ENCODE measurements around the gene SRRT.

The SRRT gene

GRCh38 chr7:100895956-100896731 is 21.2 kb downstream of the SRRT start:
- no peak for DNase-seq (ENCODE audit: low read depth in 2 of 2)

GRCh38 chr7:100896732-100897608 is 22.1 kb downstream of the SRRT start:
- TF ChIP-seq, protein P1, sequence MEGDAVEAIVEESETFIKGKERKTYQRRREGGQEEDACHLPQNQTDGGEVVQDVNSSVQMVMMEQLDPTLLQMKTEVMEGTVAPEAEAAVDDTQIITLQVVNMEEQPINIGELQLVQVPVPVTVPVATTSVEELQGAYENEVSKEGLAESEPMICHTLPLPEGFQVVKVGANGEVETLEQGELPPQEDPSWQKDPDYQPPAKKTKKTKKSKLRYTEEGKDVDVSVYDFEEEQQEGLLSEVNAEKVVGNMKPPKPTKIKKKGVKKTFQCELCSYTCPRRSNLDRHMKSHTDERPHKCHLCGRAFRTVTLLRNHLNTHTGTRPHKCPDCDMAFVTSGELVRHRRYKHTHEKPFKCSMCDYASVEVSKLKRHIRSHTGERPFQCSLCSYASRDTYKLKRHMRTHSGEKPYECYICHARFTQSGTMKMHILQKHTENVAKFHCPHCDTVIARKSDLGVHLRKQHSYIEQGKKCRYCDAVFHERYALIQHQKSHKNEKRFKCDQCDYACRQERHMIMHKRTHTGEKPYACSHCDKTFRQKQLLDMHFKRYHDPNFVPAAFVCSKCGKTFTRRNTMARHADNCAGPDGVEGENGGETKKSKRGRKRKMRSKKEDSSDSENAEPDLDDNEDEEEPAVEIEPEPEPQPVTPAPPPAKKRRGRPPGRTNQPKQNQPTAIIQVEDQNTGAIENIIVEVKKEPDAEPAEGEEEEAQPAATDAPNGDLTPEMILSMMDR (IDR thresholded peaks at IDR 0.05; ENCODE audit: low read depth, low read length), result peak; percentile 65
- no peak for DNase-seq (ENCODE audit: low read depth in 2 of 2)
- no peak overlapping the region for H3K4me3 ChIP-seq (replicated peaks in 1 of 2; ENCODE audit: low read depth in 2 of 2, low read length in 2 of 2)

More at GRCh38 chr7:100895956-100896731, 21.2 kb downstream of the SRRT start:
- no peak overlapping the region for H3K4me3 ChIP-seq (replicated peaks in 1 of 2; ENCODE audit: low read depth in 2 of 2, low read length in 2 of 2)
- TF ChIP-seq, protein P1 (IDR thresholded peaks at IDR 0.05; ENCODE audit: low read depth, low read length), result no peak

- no peak overlapping the region for H3K4me3 ChIP-seq (replicated peaks in 1 of 2; ENCODE audit: low read depth in 2 of 2, low read length in 2 of 2)
- TF ChIP-seq, protein P1 (IDR thresholded peaks at IDR 0.05; ENCODE audit: low read depth, low read length), result no peak
- DNase-seq (ENCODE audit: low read depth in 2 of 2), result no peak
Measured at GRCh38 chr7:100897772-100898454, 23.0 kb downstream of the SRRT start.

DNA sequence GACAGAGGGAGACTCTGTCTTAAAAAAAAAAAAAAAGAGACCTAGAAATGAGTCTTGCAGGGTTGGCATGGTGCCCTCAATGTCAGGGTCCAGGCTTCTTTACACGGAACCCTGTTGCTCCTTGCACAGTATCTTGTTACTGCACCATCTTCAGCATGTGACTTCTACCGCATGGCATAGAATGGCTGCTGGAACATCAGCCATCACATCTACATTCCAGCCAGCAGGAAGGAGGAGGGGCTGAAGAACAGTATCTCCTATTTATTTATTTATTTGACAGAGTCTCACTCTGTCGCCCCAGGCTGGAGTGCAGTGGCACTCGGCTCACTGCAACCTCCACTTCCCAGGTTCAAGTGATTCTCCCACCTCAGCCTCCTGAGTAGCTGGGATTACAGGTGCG is 24.5 kb downstream of the SRRT start:
- DNase-seq (ENCODE audit: low read depth in 2 of 2), result no peak
- TF ChIP-seq, protein P1 (IDR thresholded peaks at IDR 0.05; ENCODE audit: low read depth, low read length), result no peak
- no peak overlapping the region for H3K4me3 ChIP-seq (replicated peaks in 1 of 2; ENCODE audit: low read depth in 2 of 2, low read length in 2 of 2)

- DNase-seq (ENCODE audit: low read depth in 2 of 2), result no peak
- no peak overlapping the region for H3K4me3 ChIP-seq (replicated peaks in 1 of 2; ENCODE audit: low read depth in 2 of 2, low read length in 2 of 2)
- TF ChIP-seq, protein P1 (IDR thresholded peaks at IDR 0.05; ENCODE audit: low read depth, low read length), result no peak
Measured at GRCh38 chr7:100900978-100901377, 26.1 kb downstream of the SRRT start.

DNA sequence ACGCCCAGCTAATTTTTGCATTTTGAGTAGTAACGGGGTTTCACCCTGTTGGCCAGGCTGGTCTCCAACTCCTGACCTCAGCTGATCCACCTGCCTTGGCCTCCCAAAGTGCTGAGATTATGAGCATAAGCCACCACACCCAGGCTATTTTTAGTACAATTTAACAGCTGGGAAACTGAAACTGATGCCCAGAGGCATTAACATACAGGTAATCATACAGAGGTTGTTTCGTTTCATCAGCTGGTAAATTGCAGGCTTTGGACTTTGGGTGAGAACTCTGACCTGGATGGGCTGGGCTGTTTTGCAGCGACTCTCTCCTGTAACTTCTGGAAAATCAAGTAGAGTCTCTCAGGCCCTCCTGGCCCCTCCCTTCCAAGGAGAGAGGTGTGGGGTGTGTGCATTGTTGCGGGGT is 27.0 kb downstream of the SRRT start:
- TF ChIP-seq, protein P1 (IDR thresholded peaks at IDR 0.05; ENCODE audit: low read depth, low read length), result no peak
- no peak overlapping the region for H3K4me3 ChIP-seq (replicated peaks in 1 of 2; ENCODE audit: low read depth in 2 of 2, low read length in 2 of 2)
- no peak for DNase-seq (ENCODE audit: low read depth in 2 of 2)

Measured in cardiac fibroblast (primary cell).